Suppressor macrophage treated with lipopolysaccharide for 1 hour (primary cell): ENCODE measurements around the gene MYL11.

Experiments
- DNase-seq, 3 donors: peaks; one replicate each; pipeline ENCODE4 v3.0.0-alpha.2; 2020 to 2022

The MYL11 gene

GRCh38 chr16:30354423-30355143 lies 20.0 kb upstream of the MYL11 start:
- peak; percentile 75 to 82 (median 75) for DNase-seq

DNA sequence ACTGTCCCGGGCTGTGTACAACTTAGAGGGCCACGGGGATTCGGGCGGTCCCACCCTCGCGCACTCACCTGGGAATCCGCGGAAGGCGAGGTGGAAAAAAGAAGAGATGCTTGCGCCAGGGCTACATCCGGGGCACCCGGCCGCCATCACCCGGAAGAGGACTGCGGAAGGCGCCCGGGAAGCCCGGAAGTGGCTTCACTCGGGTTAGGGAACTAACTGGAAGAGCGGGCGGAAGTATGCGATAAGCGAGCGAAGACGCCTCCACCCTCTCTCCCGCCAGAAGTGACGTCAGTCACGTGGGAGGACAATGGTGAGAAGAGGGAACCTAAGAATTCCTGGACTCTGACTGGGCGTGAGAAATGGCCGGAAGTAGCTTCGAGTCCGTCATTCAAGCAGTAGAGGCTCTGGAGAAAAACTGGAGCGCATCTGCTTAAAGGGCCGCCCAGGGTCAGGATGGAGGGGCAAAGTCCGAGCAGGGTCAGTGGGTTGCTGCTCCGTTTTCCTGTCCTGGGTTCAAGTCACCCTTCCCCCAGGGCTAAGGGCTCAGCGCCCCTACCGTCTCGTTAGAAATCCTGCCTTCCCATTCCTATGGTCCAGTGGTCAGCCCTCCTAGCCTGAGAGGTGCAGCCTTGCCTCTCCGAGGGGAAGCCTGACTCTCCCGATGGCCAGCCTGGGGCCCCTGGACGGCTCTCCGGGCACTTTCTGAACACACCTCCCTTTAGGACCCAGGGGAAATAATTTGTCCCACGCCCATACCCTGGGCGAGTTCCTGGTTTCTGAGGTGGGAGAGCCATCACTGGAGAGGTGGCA lies 19.3 kb upstream of the MYL11 start, which contains the start of gene CD2BP2:
Gene CD2BP2, minus strand, starts transcription at position 165 of the 810 bp plus-strand sequence. CDS start 627 bp downstream, outside the sequence.
- DNase-seq = peak; percentile 99 to 100 (median 100)

DNA sequence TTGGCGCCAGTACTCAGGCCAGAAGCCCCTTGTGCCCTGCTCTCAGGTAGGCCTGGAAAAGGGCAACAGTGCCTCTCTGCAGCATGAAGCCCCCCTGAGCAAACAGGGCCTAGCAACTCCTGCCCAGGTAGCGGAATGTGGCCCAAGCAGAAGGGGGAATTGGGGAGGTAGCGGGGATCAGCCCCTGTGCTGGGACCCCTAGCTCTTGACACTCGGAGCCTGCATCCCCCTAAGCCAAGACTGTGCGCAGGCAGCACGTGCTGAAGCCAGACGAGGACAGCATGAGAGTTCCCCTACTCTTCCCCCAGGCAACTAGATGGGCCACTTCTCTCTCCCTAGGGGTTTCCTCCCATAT lies 18.7 kb upstream of the MYL11 start:
- DNase-seq = peak in 2 of 3 donors; percentile 16 to 29

DNA sequence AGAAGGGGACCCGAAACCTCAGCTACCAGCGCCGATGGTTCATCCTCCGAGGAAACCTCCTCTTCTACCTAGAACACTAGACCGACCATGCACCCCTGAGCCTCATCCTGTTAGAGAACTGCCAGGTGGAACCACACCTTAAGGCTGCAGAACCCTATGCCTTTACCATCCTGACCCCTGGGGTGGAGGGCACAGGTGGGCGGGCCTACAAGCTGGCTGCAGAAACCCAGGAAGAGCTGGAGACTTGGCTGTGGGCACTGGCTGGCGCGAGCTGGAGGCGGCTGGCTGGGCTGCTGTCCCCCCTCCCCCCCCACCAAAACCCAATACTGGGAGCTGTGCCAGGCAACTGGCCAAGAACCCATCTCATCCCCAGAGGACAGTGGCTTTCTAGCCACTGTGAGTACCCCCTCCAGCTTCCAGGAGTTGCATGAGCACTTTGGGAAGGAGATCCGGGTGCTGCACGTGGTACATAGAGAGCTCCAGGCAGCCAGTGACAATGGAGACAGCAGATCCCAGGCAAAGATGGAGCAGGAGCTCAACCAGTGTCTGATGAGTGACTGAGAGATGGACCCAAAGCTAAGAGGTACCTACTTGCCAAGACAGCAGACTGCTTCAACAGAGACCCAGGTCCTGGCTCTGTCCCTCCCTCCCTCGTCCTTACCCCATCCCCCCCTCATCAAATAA lies 18.1 kb upstream of the MYL11 start:
- DNase-seq = no peak

GRCh38 chr16:30357085-30357714 lies 17.4 kb upstream of the MYL11 start:
- no peak for DNase-seq

DNA sequence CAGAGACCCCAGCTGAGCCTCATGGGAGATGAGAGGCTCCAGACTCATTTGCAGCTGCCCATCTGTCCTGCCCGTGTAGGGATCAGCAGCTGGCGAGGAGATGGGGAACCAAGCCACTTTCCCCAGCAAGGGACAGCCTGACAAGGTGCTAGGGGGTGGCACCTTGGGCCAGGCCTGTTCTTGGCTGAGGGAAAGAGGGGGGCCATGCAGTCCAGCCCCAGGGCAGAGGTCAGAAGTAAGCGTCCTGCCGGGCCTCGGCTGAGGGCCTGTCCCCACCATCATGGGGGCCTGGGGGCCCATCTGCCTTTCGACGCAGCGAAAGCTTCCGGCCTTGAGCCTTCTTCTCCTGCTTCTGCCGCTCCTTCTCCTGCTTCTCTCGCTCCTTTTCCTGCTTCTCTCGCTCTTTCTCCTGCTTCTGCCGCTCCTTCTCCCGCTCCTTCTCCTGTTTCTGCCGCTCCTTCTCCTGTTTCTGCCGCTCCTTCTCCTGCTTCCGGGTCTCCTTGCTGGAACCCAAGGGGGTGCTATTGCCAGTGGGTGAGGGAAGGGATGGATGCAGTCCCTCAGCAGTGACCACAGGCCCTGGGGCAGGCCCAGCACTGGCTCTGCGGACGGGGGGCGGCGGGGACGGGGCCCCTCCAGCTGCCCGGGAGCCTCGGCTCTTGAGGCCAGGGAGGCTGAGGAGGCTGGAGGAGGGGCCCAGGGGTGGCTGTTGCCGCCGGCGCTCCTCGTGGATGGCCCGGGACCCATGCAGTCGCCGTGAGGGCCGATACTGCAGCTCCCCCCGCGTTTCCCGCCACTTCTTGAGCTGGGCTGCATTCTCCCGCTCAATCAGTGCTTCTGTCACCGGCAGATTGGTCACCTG lies 16.7 kb upstream of the MYL11 start:
- no peak for DNase-seq

GRCh38 chr16:30358577-30358936 lies 16.0 kb upstream of the MYL11 start:
- DNase-seq = no peak

GRCh38 chr16:30358990-30359870 lies 15.4 kb upstream of the MYL11 start:
- DNase-seq = no peak

- DNase-seq = no peak
Measured at GRCh38 chr16:30359871-30360170, 14.8 kb upstream of the MYL11 start.

- DNase-seq = no peak
Measured at GRCh38 chr16:30361180-30361579, 13.4 kb upstream of the MYL11 start.

- no peak for DNase-seq
Measured at GRCh38 chr16:30365200-30365599, 9.4 kb upstream of the MYL11 start.

DNA sequence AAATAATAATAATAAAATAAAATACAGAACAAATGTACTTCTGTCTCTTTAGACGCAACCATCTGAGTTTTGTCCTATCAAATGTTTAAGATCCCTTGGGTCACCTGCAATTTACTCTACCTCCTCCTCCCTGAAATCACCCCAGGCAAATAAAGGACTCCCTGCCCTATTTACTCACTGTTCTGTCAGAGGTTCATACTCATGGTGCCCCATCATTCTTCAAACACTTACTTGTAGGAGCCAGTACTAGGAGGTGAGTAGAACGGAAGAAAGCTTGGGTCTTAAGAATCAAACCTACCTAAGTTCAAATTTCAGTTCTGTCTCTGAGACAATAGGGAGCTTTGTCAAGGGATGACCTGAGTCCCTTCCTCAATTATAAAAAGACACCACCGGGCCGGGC lies 8.1 kb upstream of the MYL11 start:
- DNase-seq = no peak

DNA sequence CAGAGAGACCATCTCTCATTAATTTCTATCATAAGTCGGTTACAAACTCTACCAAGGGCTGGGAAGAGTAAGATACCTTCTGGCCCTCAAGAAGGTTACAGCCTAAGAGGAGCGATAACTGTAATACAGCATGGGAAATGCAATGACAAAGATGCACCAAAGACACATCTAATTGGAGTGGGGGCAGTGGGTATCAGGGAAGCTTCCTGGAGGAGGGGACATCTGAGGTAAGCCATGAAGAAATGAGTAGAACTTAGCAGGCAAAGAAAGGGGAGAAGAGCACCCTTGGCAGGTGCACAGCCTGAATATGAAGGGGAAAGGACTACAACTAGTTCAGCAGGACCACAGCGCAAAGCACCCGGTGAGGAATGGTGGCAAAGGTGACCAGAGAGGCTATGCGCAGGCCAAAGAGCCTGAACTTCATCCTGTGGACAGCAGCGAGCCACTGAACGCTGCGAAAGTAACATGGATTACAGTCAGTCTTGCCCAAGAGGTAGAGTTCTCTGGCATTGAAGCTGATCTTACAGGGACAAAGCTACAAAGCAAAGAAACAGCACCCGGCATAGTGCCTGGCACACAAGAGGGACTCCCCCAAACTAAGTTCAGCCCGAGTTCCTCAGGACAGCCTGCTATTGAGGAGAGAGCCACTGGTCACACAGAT lies 7.1 kb upstream of the MYL11 start:
- no peak for DNase-seq

GRCh38 chr16:30368122-30368791 lies 6.3 kb upstream of the MYL11 start:
- peak; percentile 87 to 89 (median 88) for DNase-seq

DNA sequence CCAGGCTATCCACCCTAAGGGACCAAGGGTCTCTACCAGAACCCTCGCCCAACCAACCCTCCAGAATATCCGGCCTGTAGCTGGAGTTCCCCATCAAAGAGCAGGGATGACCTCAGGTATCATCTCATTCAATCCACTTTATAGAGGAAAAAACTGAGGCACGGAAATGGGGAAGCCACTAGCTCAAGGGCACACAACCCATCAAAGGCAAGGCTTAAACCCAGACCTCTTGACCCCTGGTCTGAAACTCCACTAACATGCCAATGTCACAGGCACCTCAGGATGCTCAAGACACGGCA lies 5.9 kb upstream of the MYL11 start:
- peak in 2 of 3 donors; percentile 26 to 28 for DNase-seq

- DNase-seq = peak; percentile 14 to 47 (median 25)
Measured at GRCh38 chr16:30369091-30369937, 5.3 kb upstream of the MYL11 start.

- DNase-seq = no peak
Measured at GRCh38 chr16:30369938-30370455, 4.6 kb upstream of the MYL11 start.

GRCh38 chr16:30370456-30371247 lies 4.0 kb upstream of the MYL11 start, which contains the start of gene TBC1D10B:
Gene TBC1D10B (minus strand): TSS chr16:30370494. CDS start chr16:30370183, 311 bp downstream.
- DNase-seq = peak; percentile 99 to 100 (median 100)
